ENCODE measurements around the gene EPHB1.
"Not testable (repeated sequence)": the region's sequence is repeated elsewhere in the genome, so short reads cannot be mapped to it uniquely, and the experiment has no call there.

The EPHB1 gene

DNA sequence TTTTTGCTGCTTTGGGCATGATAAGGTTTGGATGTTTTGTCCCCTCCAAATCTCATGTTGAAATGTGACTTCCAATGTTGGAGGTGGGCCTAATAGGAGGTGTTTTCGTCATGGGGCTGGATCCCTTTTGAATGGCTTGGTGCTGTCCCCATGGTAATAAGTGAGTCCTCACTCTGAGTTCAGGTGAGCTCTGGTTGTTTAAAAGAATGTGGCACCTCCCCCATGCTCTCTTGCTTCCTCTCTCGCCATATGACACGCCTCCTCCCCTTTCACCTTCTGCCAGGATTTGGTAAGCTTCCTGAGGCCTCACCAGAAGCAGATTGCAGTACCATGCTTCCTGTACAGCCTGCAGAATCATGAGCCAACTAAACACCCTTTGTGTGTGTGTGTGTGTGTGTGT lies 255.5 kb downstream of the EPHB1 start:
- no peak for DNase-seq (ENCODE audit: low read depth)

DNA sequence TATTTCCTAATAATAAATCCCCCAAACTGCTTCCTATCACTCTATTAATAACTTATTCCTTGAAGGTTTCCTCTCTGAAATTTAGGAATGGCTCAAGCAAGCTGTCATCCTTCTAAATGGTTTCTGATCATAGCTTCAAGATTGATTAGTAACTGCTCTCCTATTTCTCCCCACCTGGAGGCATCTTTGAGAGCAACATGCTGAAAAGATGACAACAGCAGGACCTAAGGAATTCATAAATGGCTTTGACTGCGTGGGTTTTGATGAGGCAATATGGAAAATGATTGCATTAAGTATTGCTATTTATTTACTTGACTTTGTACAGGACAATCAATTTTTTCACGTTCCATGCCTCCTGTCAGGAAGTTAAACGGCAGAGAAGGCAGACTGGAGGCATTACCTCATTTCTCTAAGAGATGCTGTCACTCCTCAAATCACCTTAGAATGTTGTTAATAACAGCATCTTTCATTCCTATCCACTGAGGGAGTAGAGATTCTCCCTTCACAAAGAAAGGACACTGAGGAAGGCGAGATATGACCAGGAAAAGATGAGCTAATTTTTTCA lies 256.4 kb downstream of the EPHB1 start:
- DNase-seq (ENCODE audit: low read depth) = no peak

DNA sequence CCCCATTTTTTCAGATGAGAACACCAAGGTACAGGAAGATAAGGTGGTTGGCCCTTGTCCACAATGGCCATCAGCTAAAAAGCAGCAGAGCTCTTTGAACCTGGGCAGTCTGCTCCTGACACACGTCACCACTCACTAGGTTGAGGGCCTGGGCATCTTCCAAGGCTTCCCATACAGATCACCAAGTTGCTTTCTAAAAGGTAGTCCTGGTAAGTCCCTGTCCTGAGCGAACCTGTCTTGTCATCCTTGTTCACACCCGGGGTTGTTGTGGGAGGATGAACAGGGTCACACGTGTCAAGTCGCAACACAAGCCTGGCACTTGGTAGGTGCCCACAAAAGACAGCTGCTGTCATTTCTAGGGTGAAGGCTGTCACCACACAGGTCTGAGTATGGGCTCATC lies 260.4 kb downstream of the EPHB1 start:
- DNase-seq (ENCODE audit: low read depth) = no peak

DNA sequence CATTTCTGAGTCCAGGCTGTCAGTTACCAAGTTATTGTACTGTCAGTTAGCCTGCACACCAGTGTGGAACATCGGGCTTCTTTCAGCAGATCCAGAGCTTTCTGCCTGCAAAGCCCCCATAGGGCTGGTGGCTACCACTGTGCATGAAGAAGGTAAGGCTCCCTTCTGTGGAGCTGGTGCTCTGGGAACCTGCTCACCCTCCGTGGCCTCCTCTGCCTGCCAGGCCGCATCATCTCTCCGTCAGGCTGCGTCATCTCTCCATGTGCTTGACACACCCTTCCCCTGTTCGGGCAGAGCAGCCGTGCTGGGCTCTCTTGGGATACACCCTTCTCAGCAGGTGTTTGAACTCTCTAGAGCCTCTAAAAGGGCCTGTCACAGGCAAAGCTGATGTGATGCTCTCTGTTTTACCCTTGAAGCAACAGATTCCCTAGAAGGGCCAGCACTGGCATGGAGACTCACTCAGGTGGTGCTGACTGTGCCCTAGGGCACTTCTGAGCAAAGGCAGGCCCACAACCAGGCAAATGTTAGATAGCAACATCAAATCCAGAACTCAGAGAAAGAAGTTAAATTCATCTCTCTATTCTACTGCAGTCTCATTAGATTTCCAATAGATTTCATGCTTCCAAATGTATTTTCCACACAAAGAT lies 261.1 kb downstream of the EPHB1 start:
- DNase-seq (ENCODE audit: low read depth) = no peak

DNA sequence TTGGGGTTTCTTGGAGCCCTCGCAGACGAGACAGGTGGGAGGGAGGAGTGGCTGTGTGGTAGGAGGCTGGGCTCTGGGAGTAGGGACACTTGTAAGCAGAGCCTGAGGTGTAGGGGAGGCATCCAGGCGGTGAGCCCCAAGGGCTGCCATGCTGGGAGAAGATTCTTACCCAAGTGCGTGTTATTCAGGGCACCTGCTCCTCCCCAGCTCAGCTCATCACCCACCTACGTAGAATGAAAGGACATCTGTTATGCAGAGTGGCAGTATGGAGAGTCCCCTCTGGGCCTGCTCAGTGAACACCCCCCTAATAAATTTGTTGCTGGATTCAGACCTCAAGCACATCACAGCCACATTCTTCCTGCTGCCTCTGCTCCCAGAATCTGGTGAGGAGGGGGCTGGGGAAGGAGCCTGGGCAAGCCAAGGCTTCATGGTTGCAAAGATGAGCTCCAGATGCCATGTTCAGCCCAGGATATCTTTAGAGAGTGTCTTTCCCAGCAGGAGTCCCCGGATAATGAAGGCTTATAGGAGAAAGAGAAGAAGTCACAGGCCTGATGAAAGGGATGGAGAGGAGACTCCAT lies 261.8 kb downstream of the EPHB1 start:
- DNase-seq (ENCODE audit: low read depth) = no peak

DNA sequence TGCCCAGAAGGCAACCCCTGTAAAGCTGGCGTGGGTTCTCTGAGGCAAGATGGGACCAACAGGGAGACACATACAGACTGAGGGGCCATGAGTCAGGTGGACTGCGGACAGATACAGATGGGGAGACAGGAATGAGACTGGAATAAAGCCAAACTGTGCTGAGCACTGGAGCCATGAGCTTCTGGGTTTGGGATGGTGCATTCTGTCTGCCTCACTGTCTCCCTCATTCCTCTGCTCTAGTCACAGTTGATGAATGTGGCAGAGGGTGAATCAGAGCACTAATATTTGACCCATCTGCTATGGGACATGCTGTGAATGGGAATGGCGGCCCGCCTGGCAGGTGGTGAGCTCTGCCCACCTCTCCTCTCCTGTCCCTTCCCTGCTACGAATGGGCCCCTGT lies 262.9 kb downstream of the EPHB1 start:
- DNase-seq (ENCODE audit: low read depth) = no peak

DNA sequence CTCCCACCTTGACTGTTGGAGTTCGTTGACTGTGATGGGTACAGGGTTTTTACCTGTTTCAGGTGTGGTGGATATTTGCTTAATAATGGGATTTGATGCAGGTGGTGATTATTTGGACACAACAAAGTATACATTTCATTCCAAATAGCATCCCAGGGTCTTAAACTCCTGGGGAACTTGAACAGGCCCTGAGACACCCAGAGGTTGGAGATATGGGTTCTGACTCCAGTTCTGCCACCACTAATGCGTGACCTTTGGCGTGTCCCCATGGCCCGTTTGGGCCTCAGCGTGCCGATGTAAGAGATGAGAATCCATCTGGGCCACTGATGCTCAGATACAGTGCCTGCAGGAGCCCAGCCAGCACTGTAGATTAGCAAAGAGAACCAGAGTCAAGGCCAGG lies 264.5 kb downstream of the EPHB1 start:
- DNase-seq (ENCODE audit: low read depth) = no peak

DNA sequence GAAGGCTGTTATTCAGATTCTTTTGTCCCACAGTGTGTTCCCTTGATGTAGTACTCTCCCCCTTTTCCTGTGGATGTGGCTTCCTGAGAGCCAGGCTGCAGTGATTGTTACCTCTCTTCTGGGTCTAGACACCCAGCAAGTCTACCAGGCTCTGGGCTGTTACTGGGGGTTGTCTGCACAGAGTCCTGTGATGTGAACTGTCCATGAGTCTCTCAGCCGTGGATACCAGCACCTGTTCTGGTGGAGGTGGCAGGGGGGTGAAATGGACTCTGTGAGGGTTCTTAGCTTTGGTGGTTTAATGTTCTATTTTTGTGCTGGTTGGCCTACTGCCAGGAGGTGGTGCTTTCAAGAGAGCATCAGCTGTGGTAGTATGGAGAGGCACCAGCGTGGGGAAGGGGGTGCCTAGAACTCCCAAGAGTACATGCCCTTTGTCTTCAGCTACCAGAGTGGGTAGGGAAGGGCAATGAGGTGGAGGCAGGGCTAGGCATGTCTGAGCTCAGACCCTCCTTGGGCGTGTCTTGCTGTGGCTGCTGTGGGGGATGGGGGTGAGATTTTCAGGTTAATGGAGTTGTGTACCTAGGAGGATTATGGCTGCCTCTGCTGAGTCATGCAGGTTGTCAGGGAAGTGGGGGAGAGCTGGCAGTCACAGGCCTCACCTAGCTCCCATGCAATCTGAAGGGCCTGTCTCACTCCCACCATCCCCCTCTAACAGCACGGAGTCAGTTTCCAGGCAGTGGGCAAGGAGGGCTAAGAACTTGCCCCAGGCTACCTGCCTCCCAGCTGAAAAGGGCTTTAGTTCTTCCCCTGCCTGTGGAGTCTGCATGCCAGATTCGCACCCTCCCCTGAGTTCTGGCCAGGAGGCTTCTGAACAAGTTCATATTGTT lies 272.0 kb downstream of the EPHB1 start:
- not testable (repeated sequence) for DNase-seq (ENCODE audit: low read depth)

DNA sequence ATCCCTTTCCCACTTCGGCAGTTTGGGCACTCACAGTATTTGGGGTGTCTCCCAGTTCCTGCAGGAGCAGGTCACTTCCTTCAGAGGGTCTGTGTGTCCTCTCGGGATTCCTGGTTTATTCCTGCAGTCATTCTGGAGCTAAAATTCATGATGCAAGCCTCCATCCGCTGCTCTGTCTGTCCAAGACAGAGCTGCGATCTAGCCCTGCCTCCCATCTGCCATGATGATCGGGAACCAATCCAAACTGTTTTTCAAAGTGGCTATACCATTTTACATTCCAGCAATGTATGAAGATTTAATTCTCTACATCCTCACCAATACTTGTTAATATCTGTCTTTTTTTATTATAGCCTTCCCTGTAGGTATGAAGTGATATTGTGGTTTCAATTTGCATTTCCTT lies 273.0 kb downstream of the EPHB1 start:
- DNase-seq (ENCODE audit: low read depth) = no peak

DNA sequence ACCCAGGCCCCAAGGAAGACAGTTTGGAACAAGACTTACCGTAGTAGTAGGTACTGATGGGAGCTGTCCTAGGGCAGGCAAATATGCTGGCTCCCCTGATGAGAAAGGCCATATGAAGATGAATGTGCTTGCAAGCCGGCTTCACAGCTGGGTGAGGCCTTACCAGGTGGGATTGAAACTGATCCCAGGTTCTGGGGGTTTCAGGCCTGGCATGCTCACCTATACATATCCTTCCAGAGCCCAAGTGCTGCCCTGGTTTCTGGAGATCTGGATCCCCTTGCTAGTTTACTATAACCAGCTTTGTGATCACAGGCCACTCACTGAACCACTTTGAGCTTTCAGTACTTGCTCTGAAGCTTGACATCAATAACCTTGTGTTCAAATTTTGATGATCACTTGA lies 274.3 kb downstream of the EPHB1 start:
- no peak for DNase-seq (ENCODE audit: low read depth)

DNA sequence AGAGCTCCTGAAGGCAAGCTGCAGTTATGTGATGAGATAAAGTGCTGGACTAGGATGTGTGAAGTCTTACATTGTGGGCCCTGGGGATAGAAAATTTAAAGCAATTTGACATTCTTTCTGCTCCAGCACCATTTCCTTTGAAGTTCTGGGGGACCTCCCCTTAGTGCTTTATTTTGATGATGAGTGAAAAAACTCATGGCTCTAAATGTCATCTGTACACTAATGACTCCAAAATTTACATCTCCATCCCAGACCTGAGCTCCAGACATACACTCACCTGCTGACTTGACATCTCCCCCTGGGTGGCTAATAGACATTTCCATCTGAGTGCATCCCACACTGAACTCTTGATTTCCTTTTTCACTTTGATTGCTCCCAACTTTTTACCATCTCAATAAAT lies 276.4 kb downstream of the EPHB1 start:
- no peak for DNase-seq (ENCODE audit: low read depth)

DNA sequence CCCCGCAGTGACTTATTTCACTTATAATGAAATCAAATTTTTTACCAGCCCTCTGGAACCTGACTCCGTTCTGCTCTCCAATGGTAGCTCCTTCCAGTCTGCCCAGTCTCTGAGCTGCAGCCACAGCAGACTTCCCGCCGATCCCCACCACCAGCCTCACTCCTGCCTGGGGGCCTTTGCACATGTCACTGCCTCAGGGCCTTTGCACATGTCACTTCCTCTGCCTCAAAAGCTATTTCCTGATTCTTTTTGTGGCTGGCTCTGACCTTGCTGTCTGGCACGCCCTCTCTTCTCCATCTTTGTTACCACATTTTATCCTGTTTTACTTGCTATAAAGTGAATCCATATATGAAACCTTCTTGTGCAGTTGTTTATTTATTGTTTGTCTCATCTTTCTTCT lies 277.4 kb downstream of the EPHB1 start:
- no peak for DNase-seq (ENCODE audit: low read depth)

DNA sequence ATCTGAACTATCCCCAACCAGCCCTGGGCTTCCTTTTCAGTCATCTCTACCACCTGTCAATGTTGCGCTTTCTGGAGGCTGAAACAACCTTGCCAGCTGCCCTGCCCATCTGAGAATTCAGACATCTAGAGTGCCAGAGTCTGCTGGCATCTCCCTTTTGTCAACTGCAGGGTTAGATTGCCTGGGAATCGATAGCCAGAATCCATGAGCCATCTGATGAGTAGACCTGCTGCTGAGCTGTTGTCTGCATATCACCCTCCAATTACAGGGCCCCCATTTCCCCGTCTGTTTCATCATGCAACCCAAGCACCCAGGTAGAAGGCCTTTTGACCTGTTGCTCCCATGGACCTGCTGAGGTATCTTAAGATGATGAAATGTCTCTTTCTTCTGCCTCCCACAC lies 280.1 kb downstream of the EPHB1 start:
- DNase-seq (ENCODE audit: low read depth) = no peak

DNA sequence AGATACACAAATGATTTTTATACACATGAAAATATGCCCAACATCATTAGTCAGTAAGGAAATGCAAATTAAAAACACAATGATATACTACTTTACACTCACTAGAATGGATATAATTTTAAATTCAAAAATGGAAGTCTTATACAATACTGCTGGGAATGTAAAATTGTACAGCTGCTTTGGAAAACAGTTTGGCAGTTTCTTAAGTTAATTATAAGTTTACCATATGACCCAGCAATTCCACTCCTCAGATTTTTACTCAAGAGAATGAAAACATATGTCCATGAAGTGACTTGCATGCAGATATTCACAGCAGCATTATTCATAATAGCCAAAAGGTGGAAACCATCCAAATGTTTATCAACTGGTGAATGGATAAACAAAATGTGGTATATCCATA lies 281.3 kb downstream of the EPHB1 start:
- no peak for DNase-seq (ENCODE audit: low read depth)

DNA sequence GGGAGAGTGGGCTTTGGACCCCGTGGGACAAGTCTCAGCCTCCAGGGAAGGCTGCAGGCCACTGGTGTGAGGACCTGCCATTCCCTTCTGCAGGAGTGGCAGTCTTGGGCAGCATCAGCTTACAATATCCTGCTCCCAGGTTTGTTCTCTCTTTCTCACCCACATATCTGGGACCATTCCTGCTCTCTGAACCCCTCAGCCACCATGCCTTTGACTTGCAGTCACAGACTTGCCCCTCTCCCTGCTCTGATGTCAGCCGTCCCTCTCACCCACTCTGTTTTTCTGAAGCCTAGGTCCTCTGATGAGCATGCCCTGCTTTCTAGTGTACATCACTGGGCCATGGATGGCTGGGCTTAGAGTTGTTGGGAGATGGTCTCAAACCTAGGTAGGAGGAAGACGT lies 282.1 kb downstream of the EPHB1 start:
- no peak for DNase-seq (ENCODE audit: low read depth)

DNA sequence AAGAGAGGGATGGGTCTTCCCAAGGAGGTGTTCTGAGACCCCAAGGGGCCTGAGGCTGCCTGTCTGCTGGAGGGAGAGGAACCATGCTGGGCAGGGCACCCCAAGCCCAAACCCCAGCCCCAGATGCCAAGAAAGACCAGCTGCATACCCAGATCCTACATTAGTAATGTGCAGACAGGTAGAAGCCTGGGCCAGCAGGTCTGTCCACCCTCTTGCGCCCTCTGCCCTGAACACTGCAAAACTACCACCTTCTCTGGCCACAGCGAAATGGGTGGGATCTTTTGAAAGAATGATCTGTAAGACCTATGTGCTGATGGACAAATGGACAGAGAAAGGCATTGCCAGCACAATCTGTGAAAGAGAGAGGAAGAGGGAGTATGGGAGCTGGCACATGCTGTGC lies 283.2 kb downstream of the EPHB1 start:
- DNase-seq (ENCODE audit: low read depth) = no peak

DNA sequence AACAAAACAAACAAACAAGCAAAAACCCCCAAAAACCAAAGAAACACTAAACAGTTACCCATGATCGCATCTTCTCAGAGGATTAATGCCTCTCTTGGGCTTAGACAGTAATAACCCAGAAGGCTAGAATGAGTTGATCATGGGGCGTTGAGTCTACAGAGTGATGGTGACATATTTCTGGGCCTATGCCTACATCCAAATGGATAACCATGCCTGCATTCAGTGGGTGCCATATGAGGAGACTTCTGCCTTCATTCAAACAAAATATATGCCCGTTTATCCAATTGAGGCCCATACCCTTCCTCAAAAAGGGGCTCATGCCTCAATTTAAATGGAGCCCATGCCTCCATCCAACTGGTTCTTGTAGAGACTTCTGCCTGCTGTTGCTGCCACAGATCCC lies 284.0 kb downstream of the EPHB1 start:
- DNase-seq (ENCODE audit: low read depth) = no peak

DNA sequence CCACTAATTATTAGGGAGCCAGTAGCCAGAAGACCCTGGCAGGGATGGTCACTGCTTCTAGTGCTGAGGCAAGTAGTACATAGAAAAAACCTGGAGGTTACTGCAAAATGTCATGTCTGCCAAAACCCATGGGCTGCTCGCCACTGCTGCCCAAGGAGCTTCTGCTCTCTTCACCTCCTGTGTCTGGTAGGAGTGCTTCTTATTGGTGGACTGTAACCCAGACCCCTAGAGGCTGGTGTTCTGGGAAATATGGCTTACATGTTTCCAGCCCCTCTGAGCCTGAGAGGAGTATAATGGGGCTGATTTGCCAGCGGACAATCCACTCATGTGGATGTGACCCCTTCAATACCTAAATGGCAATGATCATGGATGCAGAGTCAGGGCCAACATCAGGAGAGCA lies 286.4 kb downstream of the EPHB1 start:
- DNase-seq (ENCODE audit: low read depth) = no peak

DNA sequence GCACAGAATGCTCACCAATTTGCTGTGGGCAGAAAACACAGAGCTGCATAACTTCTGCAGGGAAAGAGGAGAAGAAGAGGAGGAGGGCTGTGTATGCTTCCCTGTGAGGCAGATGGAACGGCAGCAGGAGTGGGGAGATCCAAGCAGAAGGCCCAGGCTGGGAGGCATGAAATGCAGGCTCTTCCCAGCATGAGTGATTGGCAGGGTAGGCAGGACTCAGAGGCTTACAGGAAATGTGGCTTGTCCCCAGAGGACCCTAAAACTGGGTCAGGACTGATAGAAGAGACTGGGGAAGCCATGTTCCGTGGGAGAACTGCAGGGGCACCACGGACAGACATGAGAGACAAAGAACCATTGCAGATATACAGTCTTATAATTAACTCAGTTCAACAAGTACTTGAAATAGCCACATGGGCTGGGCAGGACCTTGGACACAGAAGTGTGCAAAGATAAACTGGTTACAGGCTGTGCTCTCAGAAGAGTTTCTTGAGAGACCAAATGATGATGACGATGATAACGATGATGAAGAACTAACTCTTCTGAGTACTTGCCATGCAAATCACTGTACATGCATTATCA lies 286.9 kb downstream of the EPHB1 start:
- DNase-seq (ENCODE audit: low read depth) = no peak

DNA sequence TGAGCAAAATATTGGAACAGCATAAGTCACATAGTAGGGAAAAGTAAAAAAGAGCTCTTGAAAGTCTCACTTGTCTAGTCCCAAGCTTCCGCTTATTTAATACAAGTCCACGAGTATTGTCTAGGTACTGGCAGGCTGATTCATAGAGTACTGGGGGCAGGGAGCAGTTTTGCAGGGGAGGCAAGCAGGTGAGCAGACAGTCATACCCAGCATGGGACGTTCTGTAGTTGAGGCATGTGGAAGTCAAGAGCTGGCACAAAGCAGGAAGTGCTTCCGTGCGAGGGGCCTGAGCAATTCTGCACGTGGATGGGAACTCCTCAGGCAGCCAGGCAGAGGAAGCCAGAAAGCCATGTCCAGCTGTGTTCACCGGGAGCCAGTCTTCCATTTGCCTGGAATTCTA lies 287.6 kb downstream of the EPHB1 start:
- DNase-seq (ENCODE audit: low read depth) = no peak

DNA sequence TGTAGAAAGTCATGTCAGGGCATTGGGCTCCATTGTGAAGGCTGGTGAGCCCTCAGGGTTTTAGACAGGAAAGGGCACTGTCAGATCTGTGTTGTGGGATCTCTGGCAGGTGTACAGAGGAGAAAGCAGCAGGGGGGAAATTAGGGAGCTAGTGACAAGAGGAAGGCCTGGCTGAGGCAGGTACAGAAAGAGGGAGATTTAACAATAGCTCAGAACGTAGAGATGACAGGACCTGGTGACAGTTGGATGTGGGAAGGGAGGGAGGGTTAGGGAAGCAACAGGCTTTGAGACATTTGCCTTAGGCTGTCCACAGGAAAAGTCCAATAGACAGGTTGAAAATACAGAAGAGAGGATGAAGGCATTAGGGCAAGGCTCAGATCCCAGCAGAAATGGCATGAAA lies 288.1 kb downstream of the EPHB1 start:
- no peak for DNase-seq (ENCODE audit: low read depth)

DNA sequence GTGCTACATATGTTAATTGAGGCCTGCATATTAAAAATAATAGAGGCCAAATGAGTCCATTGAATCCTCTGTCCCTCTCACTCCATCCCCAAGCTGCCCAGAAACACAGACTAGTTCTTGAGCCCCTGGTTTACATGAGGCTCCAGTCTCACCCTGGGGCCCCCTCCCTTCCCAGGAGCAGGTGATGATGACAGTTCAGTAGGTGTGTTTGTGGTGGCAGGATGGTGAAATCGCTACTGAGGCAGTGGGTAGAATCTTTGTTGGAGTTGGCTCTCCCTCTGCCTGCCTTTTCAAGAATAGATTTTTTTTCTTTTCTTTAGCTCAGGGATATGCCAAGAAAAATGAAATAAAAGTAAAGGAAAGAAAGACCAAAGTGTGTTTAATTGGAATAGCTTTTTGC lies 288.7 kb downstream of the EPHB1 start:
- no peak for DNase-seq (ENCODE audit: low read depth)

DNA sequence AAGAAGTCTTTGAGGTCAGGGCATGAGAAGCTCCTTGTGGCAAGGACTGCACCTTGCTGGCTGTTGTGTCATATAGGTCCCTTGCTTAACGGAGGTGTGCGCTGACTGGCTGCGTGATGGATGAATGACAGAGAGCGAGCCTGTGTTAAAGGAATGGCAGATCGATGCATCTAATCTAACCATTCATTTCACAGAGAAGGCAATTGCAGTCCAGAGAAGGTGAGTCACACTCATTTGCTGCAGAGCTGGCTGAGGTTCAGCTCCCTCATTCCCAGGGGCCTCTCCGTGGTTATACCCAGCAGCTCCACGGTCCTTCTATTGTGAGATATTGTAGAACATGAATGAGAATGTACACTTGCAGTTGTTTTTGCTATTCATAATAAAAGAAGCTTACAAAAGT lies 289.3 kb downstream of the EPHB1 start:
- no peak for DNase-seq (ENCODE audit: low read depth)
